Hematopoietic multipotent progenitor cell treated with erythropoietin and hydrocortisone succinate and interleukin-3 and kit ligand, for 6 days (in vitro differentiated cells): ENCODE data around the gene TMEM263.

Experiments used
- DNase-seq: peaks from one replicate; pipeline ENCODE4 v3.0.0-alpha.2; 2015

Gene TMEM263

GRCh38 chr12:106950591-106950990, 5.1 kb upstream of the TMEM263 start:
- no peak for DNase-seq

GRCh38 chr12:106953352-106954250, 2.1 kb upstream of the TMEM263 start:
- DNase-seq = no peak

- DNase-seq = no peak
Observed at GRCh38 chr12:106954462-106955376, 988 bp upstream of the TMEM263 start.

- peak; percentile 67 for DNase-seq
Observed at GRCh38 chr12:106956048-106956578, 406 bp downstream of the TMEM263 start.

- DNase-seq = peak; percentile 15
Observed at GRCh38 chr12:106957583-106957982, 1.9 kb downstream of the TMEM263 start.

- DNase-seq = no peak
Observed at GRCh38 chr12:106960443-106960842, 4.7 kb downstream of the TMEM263 start.

- DNase-seq = no peak
Observed at GRCh38 chr12:106962286-106962685, 6.6 kb downstream of the TMEM263 start.

GRCh38 chr12:106964526-106964925, 8.8 kb downstream of the TMEM263 start:
- DNase-seq = no peak

- no peak for DNase-seq
Observed at GRCh38 chr12:106971065-106971464, 15.4 kb downstream of the TMEM263 start.

- no peak for DNase-seq
Observed at GRCh38 chr12:106973545-106973944, 17.8 kb downstream of the TMEM263 start.

GRCh38 chr12:106974511-106974910, 18.8 kb downstream of the TMEM263 start:
- DNase-seq = no peak

GRCh38 chr12:106975098-106975497, 19.4 kb downstream of the TMEM263 start:
- DNase-seq = no peak

GRCh38 chr12:106975993-106976658, 20.4 kb downstream of the TMEM263 start:
- DNase-seq = peak; percentile 23

GRCh38 chr12:106976668-106977067, 21.0 kb downstream of the TMEM263 start:
- DNase-seq = no peak

GRCh38 chr12:106978035-106978800, 22.5 kb downstream of the TMEM263 start:
- no peak for DNase-seq

- no peak for DNase-seq
Observed at GRCh38 chr12:106980944-106981343, 25.2 kb downstream of the TMEM263 start.

GRCh38 chr12:106981788-106982187, 26.1 kb downstream of the TMEM263 start:
- DNase-seq = no peak

- DNase-seq = no peak
Observed at GRCh38 chr12:106982229-106982628, 26.5 kb downstream of the TMEM263 start.

GRCh38 chr12:106984588-106985137, 29.0 kb downstream of the TMEM263 start:
- peak; percentile 88 for DNase-seq

GRCh38 chr12:106985479-106985878, 29.8 kb downstream of the TMEM263 start:
- DNase-seq = no peak

- no peak for DNase-seq
Observed at GRCh38 chr12:106986135-106986534, 30.4 kb downstream of the TMEM263 start.
